NCI-H1048 (cell line): ENCODE data around the gene GNE.
"Not testable (repeated sequence)": the region's sequence is repeated elsewhere in the genome, so short reads cannot be mapped to it uniquely, and the experiment has no call there.

ENCODE experiments used
- DNase-seq: peaks from one replicate; lab custom pipeline; 2025; lab: John Stamatoyannopoulos, UW

The GNE gene

DNA sequence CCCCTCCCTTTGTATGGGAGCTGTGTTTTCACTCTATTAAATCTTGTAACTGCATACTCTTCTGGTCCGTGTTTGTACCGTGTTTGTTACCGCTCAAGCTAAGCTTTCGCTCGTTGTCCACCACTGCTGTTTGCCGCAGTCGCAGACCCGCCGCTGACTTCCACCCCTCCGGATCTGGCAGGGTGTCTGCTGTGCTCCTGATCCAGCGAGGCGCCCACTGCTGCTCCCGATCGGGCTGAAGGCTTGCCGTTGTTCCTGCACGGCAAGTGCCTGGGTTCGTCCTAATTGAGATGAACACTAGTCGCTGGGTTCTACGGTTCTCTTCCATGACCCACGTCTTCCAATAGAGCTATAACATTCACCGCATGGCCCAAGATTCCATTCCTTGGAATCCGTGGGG, 6.6 kb upstream of the GNE start:
- no peak for DNase-seq

GRCh38 chr9:36263683-36264082, 5.4 kb upstream of the GNE start:
- no peak for DNase-seq

- no peak for DNase-seq
These were observed 817 bp upstream of the GNE start for GRCh38 chr9:36258996-36259533.

DNA sequence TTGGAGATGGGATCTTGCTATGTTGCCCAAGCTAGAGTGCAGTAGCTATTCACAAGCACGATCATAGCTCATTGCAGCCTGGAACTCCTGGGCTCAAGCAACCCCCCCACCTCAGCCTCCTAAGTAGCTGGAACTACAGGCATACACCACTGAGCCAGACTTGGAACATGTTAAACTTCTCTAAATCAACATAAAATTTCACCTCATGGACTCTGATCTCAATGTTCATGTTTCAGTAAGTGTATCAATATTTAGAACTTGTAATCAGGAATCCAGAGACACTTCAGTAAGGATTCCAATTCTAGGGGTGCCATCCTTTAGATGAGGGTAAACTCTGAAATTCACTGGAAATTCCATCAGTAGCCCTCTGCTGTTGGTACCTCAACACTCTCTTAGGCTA, 6.8 kb downstream of the GNE start:
- no peak for DNase-seq

DNA sequence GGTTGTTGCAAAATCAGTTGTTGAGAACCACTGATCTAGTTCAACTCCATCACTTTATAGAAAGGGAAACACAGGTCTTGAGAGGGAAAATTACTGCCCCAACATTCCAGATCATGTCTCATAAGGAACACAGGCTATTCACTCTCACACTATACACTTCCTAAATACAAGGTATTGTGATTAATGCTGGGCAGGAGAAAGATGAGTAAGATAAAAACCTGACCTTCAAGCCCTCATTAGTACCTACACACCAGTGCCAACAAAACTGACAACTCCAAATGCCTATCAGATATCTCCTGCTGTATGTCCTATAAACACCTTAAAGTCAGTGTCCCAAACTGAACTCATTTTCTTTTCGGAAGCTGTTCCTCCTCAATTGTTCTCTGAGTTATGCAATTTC, 8.2 kb downstream of the GNE start:
- no peak for DNase-seq

- no peak for DNase-seq
These were observed 9.1 kb downstream of the GNE start for GRCh38 chr9:36249189-36249588.

DNA sequence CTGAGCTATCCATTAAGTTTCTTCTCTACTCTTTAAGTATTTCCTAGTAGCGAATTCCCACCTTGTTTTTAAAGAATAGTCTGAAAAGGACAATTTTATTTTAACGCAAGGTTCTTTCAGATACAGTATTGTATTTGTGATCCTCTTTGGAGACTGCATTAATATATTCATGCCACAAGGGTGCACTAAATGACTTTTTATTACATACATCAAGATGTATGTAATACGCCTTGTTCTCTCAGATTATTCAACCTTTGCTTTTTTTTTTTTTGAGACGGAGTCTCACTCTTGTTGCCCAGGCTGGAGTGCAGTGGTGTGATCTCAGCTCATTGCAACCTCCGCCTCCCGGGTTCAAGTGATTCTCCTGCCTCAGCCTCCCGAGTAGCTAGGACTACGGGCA, 10.2 kb downstream of the GNE start:
- DNase-seq, result peak; percentile 2

DNA sequence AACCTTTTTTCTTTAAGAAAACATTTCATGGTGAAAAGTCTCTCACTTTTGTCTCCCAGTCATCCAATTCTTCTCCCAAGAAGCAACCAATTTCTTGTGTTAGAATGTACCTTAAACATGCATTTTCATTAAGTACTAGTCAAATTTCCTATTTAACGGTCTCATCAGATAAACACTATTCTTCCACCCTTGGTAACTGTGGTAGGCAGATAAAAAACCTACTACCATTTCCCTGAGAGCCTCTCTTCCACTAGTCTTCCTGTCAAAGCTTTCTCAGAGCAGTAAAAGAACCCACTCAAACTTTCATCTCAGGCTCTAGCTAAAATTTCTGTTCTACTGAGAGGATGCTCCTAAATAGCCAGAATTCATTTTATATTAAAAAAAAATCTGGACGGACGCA, 10.9 kb downstream of the GNE start:
- DNase-seq, result no peak

DNA sequence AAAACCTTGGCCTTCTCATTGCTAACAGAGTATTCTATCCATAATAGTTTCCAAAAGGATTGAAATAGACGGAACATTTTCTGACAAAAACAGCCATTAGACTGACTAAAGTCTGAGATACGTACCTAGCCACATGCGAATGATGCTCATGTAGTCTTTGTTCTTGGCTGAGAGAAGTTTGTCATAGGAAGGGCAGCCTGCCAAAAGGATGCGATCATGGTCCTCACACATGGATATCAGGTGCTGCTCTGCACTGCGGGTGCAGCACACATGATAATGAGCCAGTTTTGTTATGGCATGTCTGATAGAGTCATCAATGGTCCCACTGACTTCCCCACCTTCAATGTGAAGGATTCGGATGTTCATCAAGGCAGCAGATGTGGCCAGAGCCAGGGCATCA, 12.3 kb downstream of the GNE start:
- no peak for DNase-seq

DNA sequence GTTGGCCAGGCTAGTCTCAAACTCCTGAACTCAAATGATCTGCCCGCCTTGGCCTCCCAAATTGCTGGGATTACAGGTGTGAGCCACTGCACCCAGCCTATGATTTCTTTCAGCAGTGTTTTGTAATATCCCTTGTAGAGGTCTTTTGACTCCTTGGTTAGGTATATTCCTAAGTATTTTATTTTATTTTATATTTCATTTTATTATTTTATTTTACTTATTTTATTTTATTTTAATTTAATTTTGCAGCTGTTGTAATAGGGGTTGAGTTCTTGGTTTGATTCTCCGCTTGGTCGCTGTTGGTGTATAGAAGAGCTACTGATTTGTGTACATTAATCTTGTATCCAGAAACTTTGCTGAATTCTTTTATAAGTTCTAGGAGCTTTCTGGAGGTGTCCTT, 18.6 kb downstream of the GNE start:
- not testable (repeated sequence) for DNase-seq

- DNase-seq, result not testable (repeated sequence)
These were observed 19.0 kb downstream of the GNE start for GRCh38 chr9:36239205-36239604.

DNA sequence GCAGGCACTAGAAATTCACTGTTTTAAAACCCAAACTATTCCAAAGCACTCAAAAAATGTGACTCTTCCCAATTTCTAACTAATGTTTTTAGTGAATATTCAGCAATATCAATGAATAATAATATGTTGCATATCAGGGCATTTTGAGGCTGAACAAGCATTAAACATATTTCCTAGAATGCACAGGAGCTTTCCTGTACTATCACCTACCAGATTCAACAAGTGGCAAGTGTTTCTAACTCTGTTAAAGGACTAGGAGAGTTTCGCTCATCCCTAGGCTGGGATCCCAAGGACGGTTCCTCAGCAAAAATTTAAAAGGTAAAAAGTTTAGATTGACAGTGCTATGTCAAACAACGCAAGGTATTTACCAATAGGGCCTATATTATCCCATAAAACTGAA, 21.0 kb downstream of the GNE start:
- DNase-seq, result no peak

- no peak for DNase-seq
These were observed 35.8 kb downstream of the GNE start for GRCh38 chr9:36222449-36222848.

DNA sequence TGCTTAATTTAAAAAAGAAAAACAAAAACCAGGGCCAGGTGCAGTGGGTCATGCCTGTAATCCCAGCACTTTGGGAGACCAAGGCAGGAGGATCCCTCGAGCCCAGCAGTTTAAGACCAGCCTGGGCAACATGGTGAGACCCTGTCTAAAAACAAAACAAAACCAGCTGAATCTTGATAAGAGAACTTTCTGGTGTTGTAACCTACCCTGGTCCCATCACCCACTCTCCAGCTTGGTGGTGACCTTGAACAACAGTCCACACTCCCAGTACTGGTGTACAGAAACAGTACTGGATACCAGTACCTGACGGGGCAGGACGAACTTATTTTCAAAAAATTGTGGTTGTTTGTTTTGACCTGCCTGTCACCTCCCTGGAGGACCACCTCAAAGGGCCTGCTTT, 36.6 kb downstream of the GNE start:
- no peak for DNase-seq

- no peak for DNase-seq
These were observed 39.8 kb downstream of the GNE start for GRCh38 chr9:36218411-36218901.

DNA sequence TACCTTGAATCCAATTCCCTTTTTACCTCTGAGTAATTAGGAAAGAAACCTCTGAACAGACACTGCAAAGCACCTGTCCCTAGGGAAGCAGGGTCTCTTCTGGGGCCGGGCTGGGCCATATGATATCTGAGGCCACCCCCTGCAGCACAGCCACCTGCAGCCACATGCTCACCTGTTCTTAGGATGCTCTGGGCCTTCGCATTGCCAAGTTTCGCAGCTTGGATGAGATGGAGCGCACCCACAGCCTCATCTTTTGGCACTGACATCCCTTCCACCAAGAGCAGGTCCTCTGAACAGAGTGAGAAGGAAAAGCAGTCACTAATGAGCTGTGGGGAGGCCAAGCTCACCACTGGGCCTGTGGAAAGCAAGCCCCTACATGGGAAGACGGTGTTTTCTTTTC, 40.2 kb downstream of the GNE start:
- no peak for DNase-seq

- DNase-seq, result no peak
These were observed 40.8 kb downstream of the GNE start for GRCh38 chr9:36217256-36217968.

DNA sequence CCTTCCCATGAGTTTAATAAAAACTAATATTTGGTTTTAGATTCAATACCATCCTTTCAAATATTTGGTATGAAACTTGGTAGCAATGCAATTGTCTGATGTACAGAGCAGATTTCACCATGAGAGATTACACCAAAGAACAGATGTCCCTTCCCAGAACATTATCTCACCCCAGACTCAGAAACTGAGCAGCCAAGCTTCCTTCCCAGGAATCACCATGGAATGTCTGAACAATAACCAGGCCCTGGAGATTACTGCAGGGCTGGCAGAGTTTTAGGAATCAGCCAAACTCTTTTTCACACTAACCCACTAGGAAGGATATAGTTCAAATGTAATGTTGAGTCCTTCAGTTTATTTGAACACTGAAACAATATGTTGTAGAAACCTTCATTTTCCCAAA, 43.7 kb downstream of the GNE start:
- no peak for DNase-seq

GRCh38 chr9:36213989-36214388, 44.3 kb downstream of the GNE start:
- no peak for DNase-seq

DNA sequence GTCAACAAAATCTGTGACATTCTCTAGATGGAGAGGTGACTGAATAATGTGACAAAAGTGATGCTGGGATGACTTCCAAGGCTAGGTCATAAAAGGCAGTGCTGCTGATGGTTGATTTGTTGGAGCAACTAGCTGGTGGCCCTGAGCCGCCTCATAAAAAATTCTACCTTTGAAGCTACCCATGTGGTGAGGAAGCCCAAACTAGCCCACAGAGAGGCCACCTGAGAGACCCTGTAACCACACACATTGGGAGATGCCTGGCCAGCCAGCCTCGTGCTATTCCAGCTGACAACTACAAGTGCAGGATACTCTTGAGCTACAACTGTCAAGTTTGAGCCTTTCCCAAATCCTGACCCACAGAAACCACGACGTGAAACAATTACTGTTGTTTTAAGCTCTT, 44.9 kb downstream of the GNE start:
- no peak for DNase-seq

DNA sequence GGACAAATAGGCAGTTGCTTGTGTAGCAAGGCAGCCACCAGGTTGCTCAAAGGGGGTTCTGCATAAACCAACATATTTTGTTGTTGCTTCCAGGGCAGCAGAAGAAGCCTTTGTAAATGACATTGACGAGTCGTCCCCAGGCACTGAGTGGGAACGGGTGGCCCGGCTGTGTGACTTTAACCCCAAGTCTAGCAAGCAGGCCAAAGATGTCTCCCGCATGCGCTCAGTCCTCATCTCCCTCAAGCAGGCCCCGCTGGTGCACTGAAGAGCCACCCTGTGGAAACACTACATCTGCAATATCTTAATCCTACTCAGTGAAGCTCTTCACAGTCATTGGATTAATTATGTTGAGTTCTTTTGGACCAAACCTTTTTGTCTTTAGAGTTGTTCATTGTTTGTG, 46.7 kb downstream of the GNE start:
- no peak for DNase-seq

DNA sequence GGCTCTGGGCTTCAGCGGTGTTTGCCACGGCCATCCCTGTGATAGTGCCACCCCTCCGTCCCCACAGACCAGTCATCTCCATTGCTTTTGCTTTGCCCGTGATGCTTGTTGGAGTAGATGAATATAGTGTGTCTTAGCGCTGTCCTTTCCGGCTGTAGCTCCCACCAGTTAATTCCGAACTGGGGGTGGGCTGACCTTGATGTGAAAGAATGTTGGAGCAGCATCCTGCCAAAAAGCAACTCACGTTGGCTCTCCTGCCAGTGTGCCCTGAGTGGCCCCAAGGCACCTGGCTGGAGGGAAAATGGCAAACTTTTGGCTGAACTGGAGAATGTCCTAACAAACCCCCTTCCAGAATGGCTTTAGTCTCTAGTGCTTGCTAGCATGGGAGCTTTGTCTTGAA, 47.5 kb downstream of the GNE start:
- no peak for DNase-seq

- no peak for DNase-seq
These were observed 49.6 kb downstream of the GNE start for GRCh38 chr9:36208521-36209253.
